MV-4-11 (cell line): ENCODE measurements around the gene GM2A.
A peak's percentile ranks its signal among the peaks of the same experiment; 100 is the strongest.
"Not testable (repeated sequence)": the region's sequence is repeated elsewhere in the genome, so short reads cannot be mapped to it uniquely, and the experiment has no call there.

Experiments used
- DNase-seq: peaks from one replicate; lab custom pipeline; 2025; lab: John Stamatoyannopoulos, UW

The GM2A gene

DNA sequence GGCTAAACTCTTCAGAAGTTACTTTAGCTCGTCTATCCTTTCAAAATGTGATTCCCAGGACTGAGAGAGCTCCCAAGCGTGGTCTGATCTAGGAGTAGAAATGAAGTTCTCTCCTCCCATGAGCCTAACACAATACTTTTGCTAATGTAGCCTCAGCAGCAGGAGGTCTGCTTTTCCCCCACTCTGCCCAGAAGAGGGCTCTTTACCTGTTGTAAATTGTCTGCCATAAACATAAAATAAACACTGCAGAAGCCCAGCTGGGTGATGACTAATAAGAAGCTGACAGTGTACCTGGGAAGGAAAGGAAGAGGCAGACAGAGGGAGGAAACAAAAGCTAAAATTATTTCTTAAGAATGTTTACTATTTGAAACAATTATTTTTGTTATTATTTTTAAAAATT is 35.2 kb downstream of the GM2A start:
- DNase-seq: no peak

GRCh38 chr5:151293624-151294023 is 40.6 kb downstream of the GM2A start:
- no peak for DNase-seq

DNA sequence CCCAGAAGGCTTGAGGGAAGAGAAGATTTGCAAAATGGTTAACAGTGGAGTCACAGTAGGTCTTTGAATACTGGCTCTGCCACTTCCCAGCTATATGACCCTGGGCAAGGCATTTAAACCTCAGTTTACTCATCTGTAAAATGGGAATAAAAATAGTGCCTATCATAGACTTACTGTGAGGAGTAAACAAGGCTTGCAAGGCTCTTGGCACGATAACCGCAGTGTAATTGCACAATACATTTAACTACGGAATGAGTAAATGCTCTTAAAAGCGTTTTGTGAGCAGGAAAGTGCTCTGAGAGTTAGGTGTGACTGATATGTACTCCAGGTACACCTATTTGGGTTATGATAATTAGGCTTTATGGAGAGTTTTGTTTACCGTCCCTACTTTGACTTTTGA is 42.2 kb downstream of the GM2A start:
- peak; percentile 68 for DNase-seq

DNA sequence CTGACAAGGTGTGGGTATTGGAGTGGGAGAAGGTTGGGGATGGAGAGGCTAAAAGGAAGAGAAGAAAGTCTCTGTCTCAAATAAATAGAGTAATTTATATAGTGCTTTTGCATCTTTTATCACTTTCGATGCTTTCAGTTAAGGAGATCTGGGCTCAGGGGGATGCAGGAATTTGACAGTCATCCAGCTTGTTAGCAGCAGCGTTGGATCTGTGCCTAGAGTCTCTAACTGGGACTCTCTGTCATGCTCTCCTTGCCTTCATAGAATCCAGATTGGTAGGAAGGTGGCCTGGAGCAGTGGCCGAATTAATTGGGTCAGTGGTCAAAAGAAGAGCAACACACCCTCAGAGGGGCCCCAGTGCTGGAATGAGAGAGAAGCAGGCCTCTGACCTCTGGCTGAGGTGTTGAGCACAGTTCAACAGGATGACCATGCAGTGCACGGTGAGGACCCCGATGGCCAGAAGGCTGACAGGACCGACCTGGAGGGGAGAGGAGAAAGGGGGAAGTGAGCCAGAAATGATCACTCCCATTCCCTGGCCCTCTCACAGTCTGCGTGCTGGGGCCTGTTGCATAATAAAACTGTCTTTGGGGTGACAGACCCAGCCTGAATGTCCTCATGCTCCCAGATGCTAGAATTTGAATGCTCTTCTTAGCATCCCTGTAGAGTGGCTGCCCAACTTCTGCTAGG is 42.9 kb downstream of the GM2A start:
- peak; percentile 85 for DNase-seq

DNA sequence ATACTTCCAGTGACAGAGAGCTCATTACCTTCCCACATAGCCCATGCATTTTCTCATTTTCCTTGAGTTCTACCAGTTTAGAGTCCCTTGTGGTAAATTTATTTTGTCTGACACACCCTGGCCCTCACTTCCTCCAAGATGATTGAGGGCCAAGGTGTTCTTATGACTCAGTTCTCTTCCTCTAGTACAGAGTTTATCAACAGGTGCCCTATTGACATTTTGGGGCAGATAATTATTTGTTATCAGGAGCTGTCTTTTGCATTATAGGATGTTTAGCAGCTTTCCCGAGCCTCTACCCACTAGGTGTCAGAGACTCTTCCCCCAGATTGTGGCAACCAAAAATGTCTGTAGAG is 43.5 kb downstream of the GM2A start:
- no peak for DNase-seq

- DNase-seq: no peak
These were observed 44.0 kb downstream of the GM2A start for GRCh38 chr5:151296974-151297373.

DNA sequence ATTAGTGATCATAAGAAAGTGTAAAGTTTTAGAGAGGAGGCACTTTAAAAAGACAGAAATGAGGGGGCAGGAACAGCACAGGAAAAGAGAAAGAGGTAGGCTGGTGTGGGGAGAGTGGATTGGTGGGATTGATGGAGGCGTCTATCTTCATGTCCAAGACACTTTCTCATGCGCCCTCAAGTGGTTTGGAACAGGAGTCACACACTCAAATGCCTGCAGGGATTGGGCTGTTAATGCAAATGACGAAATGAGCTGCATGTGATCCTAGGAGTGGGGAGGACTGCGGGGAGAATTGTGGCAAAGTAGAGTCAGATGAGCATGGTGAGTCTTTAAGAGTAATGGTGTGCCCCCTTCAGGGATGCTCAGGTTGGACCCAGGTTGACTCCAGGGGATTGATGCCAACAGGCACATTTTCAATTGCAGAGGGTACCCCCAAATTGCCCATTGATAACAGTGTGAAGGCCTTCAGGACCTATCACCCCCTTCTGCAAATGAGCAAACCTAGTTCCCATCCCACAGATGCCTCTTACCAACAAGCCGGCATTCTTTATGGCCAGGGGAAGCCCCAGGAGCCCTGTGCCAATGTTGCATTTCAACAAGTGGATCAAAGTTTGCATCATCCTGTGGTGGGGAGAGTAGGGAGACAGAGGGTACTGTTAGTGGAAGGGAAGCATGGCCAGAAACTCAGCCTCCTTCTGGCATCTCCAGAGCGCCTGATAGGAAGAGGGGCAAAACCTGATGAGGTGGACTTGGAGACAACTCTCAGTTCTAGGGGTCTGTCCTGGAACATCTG is 45.3 kb downstream of the GM2A start:
- peak; percentile 76 for DNase-seq

- DNase-seq: no peak
These were observed 50.7 kb downstream of the GM2A start, which contains the start of gene SLC36A3 for GRCh38 chr5:151303666-151304065. TSS of gene SLC36A3 (minus strand) at chr5:151303766. CDS start at chr5:151303354, 412 bp downstream.

GRCh38 chr5:151309266-151309665 is 56.3 kb downstream of the GM2A start:
- not testable (repeated sequence) for DNase-seq

DNA sequence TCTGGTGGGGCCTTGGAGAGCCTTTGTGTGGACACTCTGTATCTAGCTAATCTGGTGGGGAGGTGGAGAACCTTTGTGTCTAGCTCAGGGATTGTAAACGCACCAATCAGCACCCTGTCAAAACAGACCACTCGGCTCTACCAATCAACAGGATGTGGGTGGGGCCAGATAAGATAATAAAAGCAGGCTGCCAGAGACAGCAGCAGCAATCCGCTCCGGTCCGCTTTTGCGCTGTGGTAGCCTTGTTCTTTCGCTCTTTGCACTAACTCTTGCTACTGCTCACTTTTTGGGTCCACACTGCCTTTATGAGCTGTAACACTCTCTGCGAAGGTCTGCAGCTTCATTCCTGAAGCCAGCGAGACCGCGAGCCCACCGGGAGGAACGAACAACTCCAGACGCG is 56.8 kb downstream of the GM2A start:
- DNase-seq: not testable (repeated sequence)

- no peak for DNase-seq
These were observed 57.9 kb downstream of the GM2A start for GRCh38 chr5:151310932-151311331.

DNA sequence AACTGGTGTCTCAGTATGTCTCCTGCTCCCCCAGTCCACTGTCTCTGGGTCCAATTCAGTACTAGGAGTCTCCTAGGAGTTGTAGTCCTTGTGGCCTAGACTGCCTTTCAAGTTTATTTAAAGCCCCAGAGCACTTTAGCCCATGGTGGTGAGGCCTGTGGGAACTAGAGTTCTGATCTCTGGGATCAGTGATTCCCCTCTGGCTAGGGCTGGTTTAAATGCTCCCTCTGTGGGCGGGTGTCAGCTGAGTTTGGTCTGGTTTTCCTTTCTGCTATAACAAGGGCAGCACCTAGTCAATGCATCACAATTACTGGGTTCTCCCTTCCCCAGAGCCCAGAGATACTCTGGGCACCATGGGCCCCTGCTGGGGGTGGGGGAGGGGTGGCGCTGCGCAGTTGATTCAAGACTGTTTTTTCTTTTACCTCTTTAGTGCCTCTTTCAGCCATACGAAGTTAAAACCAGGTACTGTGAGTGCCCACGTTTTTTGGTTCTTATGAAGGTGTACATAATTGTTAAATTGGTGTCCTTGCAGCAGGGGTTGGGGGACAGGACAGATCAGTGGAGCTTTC is 59.9 kb downstream of the GM2A start:
- no peak for DNase-seq

- DNase-seq: no peak
These were observed 60.4 kb downstream of the GM2A start for GRCh38 chr5:151313357-151313756.

DNA sequence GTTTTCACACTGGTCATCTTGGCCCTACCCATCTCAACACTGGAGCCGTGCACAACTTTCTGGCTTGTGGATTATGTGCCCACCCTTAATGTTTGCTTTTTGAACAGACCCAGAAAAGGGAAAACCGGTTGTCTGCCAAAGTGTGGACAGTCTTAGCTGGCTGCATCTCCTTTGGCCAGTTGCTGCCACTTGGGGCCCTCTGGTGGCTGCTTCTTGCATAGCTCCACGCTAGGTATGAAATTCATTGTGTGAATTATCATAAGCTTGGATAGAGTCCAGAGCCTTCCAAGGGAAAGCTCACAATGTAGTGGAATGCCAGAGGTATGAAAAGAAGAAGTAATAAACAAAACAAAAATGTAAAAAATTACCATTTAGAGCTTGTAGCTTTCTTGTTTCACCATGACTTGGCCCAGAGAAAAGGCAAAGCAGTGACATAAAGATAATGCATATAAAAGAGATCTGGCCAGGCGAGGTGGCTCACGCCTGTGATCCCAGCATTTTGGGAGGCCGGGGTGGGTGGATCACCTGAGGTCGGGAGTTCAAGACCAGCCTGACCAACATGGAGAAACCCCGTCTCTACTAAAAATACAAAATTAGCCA is 63.1 kb downstream of the GM2A start:
- peak; percentile 47 for DNase-seq

- DNase-seq: no peak
These were observed 64.9 kb downstream of the GM2A start for GRCh38 chr5:151317871-151318270.

DNA sequence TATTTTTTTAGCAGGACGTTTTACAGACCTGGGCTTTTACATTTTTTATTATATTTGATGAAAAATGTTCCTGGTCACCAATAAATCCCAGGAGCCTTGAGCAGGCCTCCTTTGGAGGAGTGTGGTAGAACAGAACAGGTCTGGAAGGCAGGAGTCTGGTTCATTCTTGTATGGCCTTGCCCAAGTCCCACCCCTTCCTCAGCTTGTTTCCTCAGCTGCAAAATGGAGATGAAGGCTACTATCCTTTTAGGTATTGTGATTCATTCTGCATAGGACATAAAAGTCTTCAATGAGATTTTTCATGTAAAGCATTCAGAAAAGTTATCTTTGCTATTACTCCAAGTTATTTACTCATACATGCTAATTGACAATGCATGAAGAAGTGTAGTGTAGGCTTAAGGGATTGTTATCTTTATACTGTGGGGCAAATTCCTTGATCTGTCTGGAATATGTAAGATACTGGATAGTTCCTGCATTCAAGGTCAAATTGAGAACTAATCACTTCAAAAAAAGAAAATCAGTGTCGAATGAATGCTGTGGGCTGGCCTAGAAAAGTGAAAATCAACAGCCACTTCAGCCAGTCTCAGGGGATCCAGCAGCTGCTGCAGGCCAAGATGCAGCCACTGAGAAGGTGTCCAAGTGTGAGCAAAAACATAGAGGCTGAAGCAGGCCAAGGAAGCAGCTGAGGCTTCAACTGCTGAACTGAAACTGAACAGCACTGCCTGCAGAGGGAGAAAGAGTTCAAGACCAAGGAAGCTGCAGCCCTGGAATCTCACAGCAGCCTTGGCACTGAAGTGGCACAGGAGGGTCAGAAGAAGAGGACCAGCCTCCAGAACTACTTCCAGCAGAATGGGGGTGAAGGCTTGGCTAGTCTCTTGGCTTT is 66.1 kb downstream of the GM2A start:
- DNase-seq: peak; percentile 12
